Measurements from ENCODE around the gene LRRC75A. TPM values are rescaled to one million over a fixed set of nuclear protein-coding genes. Genes with fewer than 3 reads are reported as not detected.

Gene LRRC75A
- total RNA-seq, 1 donor, result 1.4 TPM

DNA sequence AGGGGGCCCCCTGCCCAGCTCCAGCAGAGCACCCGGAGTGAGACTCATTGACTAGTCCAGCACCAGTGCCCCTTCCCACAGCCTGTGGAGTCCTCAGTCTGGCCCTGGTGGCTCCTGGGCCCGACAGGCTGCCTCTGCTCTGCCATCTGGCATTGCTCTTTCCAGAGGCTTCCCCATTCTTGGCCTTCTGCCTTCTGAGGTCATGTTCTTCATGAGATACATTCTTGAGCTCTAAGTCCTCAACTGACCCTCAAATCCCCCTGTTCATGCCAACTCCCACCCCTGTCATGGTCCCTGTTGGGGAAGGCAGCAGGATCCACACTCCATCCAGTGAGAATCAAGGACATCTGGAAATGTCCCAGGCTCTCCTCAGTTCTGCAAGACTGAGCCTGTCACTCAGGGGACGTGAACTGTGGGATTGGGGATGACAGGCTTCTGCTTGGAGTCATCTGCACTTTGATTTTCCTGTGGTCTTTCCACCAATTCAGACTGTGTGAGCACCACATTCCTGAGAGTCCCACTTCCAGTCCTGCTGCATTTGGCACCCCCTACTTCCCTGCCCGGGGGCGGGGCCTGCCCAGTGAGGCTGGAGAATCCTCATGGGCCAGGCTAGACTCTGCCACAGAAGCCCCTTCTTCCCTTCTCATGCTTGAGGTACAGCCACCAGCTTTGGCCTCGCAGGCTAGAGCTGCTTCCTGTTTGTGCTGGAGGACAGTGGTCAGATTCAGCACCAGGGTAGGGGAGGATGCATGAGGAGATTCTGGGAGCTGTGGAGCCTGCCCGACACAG, 73.9 kb downstream of the LRRC75A start:
- Histone ChIP-seq H3K4me2 (ENCODE audit: insufficient read depth, low read length) (peak overlapping the region; percentile 76), H3K4me1 (ENCODE audit: insufficient read depth, low read length) (peaks cover 43% of the 10 kb centered on the region), H3K9me3 (ENCODE audit: low read depth, low read length) (no peaks in the 10 kb centered on the region), H2AFZ (ENCODE audit: low read length) (no peak overlapping the region), H3K27ac (ENCODE audit: low read depth, low read length) (peak overlapping the region; percentile 94), H3K36me3 (ENCODE audit: insufficient read depth, low read length) (peaks cover 31% of the 10 kb centered on the region), H3K27me3 (ENCODE audit: insufficient read depth, low read length) (no peaks in the 10 kb centered on the region), H4K20me1 (ENCODE audit: insufficient read depth, low read length) (peaks cover 3% of the 10 kb centered on the region), H3K4me3 (ENCODE audit: insufficient read depth, low read length) (no peak overlapping the region), H3K79me2 (ENCODE audit: insufficient read depth, low read length) (peaks cover 42% of the 10 kb centered on the region)
- no peak for TF ChIP-seq CTCF (IDR thresholded peaks at IDR 0.05; ENCODE audit: extremely low read depth, low read depth, low read length)
- DNase-seq (ENCODE audit: insufficient read length, low spot score, missing footprints), result peak; percentile 85

- Histone ChIP-seq H3K27ac (ENCODE audit: low read depth, low read length) (peak overlapping the region; percentile 94), H3K79me2 (ENCODE audit: insufficient read depth, low read length) (peaks cover 36% of the 10 kb centered on the region), H2AFZ (ENCODE audit: low read length) (no peak overlapping the region), H3K9me3 (ENCODE audit: low read depth, low read length) (no peaks in the 10 kb centered on the region), H3K4me3 (ENCODE audit: insufficient read depth, low read length) (no peak overlapping the region), H4K20me1 (ENCODE audit: insufficient read depth, low read length) (peaks cover 3% of the 10 kb centered on the region), H3K4me2 (ENCODE audit: insufficient read depth, low read length) (no peak overlapping the region), H3K27me3 (ENCODE audit: insufficient read depth, low read length) (no peaks in the 10 kb centered on the region), H3K36me3 (ENCODE audit: insufficient read depth, low read length) (peaks cover 24% of the 10 kb centered on the region), H3K4me1 (ENCODE audit: insufficient read depth, low read length) (peaks cover 43% of the 10 kb centered on the region)
- no peak for TF ChIP-seq CTCF (IDR thresholded peaks at IDR 0.05; ENCODE audit: extremely low read depth, low read depth, low read length)
- no peak for DNase-seq (ENCODE audit: insufficient read length, low spot score, missing footprints)
Measured at GRCh38 chr17:16417399-16417798, 74.6 kb downstream of the LRRC75A start.

DNA sequence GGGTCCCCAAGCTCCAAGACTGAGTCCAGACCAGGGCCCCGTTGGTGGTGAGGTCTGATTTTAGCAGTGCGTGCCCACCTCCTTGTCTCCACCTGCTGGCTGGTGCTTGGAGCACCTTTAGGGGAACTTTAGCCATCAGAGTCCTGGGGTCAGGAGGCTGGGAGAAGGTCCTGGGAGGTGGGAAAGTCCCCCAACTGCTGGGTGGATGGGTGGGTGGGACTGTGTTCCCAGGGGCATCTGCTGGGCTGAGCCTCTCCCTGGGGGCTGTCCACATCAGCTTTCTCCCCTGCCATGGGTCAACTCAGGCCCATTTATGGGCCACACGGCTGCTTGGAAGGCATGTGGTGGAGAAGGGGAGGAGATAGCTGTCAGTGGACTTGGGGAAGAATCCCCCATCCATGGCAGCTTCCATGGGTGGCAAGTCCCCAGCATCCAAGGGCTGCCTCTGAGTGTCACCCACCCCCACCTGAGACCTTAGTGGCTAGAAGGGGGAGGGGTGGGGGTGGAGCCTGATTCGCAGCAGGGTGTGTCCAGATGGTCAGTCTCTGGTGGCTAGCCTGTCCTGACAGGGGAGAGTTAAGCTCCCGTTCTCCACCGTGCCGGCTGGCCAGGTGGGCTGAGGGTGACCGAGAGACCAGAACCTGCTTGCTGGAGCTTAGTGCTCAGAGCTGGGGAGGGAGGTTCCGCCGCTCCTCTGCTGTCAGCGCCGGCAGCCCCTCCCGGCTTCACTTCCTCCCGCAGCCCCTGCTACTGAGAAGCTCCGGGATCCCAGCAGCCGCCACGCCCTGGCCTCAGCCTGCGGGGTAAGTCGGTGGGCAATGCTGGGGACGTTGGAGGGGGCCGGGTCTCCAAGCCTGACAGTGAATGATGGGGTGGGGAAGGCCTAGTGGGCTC, 76.7 kb downstream of the LRRC75A start, which contains the start of gene TRPV2:
Gene TRPV2, plus strand, starts transcription at position 541 of the 894 bp plus-strand sequence. CDS start 2,098 bp downstream, outside the sequence.
- no peaks in the 10 kb centered on the region for H3K27me3 ChIP-seq (ENCODE audit: insufficient read depth, low read length)
- H3K36me3 ChIP-seq (ENCODE audit: insufficient read depth, low read length), result peaks cover 16% of the 10 kb centered on the region
- peak; percentile 36 for TF ChIP-seq CTCF (IDR thresholded peaks at IDR 0.05; ENCODE audit: extremely low read depth, low read depth, low read length)
- H3K79me2 ChIP-seq (ENCODE audit: insufficient read depth, low read length), result peaks cover 27% of the 10 kb centered on the region
- peaks cover 3% of the 10 kb centered on the region for H4K20me1 ChIP-seq (ENCODE audit: insufficient read depth, low read length)
- H3K9me3 ChIP-seq (ENCODE audit: low read depth, low read length), result no peaks in the 10 kb centered on the region
- H2AFZ ChIP-seq (ENCODE audit: low read length), result peak within 1 kb of the TSS; percentile 77
- H3K4me2 ChIP-seq (ENCODE audit: insufficient read depth, low read length), result peak within 1 kb of the TSS; percentile 83
- peaks cover 36% of the 10 kb centered on the region for H3K4me1 ChIP-seq (ENCODE audit: insufficient read depth, low read length)
- peak; percentile 70 for DNase-seq (ENCODE audit: insufficient read length, low spot score, missing footprints)
- peak within 1 kb of the TSS; percentile 94 for H3K27ac ChIP-seq (ENCODE audit: low read depth, low read length)
- H3K4me3 ChIP-seq (ENCODE audit: insufficient read depth, low read length), result peak within 1 kb of the TSS; percentile 78
